Measurements from ENCODE around the gene BLTP1.

DNA sequence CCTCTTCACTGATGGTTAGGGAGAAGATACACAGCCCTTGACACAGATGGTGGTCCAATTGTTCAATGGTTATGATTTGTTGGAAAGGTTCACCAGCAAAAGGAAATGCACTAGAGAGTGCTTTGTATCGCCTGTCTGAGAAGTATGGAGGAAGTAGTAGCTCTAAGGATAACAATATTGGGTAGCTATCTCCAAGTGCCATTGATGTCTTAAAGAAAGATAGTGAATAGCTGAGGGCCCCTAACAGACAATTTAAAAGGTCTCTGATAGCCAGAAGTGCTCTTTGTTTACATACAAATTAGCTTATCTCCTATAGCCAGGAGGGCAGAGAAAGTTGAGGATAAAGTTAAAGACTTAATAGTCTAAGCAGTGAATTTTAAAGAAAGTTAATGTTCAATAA lies 33.9 kb upstream of the BLTP1 start:
- TF ChIP-seq, protein P1, sequence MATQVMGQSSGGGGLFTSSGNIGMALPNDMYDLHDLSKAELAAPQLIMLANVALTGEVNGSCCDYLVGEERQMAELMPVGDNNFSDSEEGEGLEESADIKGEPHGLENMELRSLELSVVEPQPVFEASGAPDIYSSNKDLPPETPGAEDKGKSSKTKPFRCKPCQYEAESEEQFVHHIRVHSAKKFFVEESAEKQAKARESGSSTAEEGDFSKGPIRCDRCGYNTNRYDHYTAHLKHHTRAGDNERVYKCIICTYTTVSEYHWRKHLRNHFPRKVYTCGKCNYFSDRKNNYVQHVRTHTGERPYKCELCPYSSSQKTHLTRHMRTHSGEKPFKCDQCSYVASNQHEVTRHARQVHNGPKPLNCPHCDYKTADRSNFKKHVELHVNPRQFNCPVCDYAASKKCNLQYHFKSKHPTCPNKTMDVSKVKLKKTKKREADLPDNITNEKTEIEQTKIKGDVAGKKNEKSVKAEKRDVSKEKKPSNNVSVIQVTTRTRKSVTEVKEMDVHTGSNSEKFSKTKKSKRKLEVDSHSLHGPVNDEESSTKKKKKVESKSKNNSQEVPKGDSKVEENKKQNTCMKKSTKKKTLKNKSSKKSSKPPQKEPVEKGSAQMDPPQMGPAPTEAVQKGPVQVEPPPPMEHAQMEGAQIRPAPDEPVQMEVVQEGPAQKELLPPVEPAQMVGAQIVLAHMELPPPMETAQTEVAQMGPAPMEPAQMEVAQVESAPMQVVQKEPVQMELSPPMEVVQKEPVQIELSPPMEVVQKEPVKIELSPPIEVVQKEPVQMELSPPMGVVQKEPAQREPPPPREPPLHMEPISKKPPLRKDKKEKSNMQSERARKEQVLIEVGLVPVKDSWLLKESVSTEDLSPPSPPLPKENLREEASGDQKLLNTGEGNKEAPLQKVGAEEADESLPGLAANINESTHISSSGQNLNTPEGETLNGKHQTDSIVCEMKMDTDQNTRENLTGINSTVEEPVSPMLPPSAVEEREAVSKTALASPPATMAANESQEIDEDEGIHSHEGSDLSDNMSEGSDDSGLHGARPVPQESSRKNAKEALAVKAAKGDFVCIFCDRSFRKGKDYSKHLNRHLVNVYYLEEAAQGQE (IDR thresholded peaks at IDR 0.05; ENCODE audit: insufficient read depth in 1 of 2, low read depth in 2 of 2, low read length in 2 of 2), result no peak
- TF ChIP-seq POLR2AphosphoS5 (IDR thresholded peaks at IDR 0.05; ENCODE audit: low read depth, low read length) (no peak), TAF1 (IDR thresholded peaks at IDR 0.05; ENCODE audit: borderline replicate concordance, insufficient read depth, low read length) (no peak)
